Measurements from ENCODE around the gene CALD1. TPM values are rescaled to one million over a fixed set of nuclear protein-coding genes. Genes with fewer than 3 reads are reported as not detected.

Gene CALD1
- total and polyA plus RNA-seq, 4 donors, result 658 to 1,700 (median 1,168) TPM

DNA sequence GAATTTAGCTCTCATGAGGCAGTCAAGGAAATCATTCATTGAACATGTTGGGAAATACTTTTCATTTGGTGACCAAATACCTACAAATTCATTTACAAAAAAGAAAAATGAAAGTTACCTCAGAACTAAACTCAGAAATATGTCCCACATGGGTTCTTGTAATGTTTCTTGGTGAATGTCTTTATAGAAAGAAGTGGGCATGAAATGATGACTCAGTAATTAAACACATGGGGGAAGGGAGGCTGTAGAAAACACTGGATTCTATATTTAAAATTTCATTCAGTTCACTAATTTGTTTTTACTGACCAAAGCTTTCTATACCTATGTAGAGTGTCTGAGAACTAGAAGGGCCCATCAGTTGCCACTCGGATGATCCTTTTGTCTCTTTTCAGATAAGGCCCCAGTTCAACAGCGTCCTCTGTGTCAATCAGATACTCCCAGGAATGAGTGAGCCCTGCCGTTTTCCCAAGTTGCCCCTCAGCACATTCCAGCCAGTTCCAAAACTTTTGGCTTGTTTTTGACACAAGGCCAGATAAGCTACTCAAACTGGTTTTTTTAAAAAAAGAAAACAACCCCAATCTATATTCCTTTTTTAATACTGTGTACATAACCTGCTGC lies 157.6 kb downstream of the CALD1 start:
- WGBS, 2 donors, result 9 to 16% methylated on average over 3 of the region's 3 CpGs
- Histone ChIP-seq H3K9me3 (ENCODE audit: control insufficient read depth, low read length) (peaks cover 2% of the 10 kb centered on the region), H3K4me3 (ENCODE audit: low read length in 2 of 2) (no peak overlapping the region), H3K4me1 (ENCODE audit: control insufficient read depth in 1 of 2, insufficient read depth in 2 of 2, low read length in 2 of 2) (peaks cover 7 to 17% of the 10 kb centered on the region in 2 donors), H3K27me3 (ENCODE audit: control insufficient read depth in 1 of 2, insufficient read depth in 2 of 2, low read length in 1 of 2) (no peaks in the 10 kb centered on the region), H3K27ac (ENCODE audit: low read depth in 1 of 2, low read length in 2 of 2) (peak overlapping the region in 1 of 2 donors; percentile 75), H3K36me3 (ENCODE audit: control insufficient read depth in 1 of 2, insufficient read depth in 2 of 2, low read length in 1 of 2) (peaks cover 4 to 8% of the 10 kb centered on the region in 2 donors)
- ATAC-seq (ENCODE audit: low FRiP score) (no peak), DNase-seq (no peak)
- intact Hi-C loops (cut with DNase I), result loop anchor here in 1 of 2 donors (5.0 kb wide), 1 partner anchor 155 kb away; no protein-coding TSS in a partner anchor

DNA sequence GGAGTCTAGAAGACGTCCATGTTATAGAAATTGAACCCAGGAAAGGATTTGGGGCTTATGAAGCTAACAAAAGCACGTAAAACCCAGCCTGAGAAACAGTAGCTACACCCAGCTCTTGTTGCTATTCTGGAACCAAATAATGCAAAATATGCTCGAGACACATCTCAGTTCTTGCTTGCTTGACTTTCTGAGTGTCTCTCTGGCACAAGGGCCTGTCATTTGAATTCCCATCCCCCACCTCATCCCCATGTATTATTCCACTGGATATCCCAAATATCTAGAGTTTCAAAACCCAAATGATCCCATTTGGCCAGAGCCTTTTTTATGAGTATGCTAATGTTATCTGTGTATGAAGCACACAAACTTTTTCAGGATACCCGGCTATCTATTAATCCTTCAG lies 158.7 kb downstream of the CALD1 start:
- intact Hi-C loops (cut with DNase I), result loop anchor here in 1 of 2 donors (5.0 kb wide), 1 partner anchor 156 kb away; no protein-coding TSS in a partner anchor
- Histone ChIP-seq H3K9me3 (ENCODE audit: control insufficient read depth, low read length) (peaks cover 2% of the 10 kb centered on the region), H3K36me3 (ENCODE audit: control insufficient read depth in 1 of 2, insufficient read depth in 2 of 2, low read length in 1 of 2) (peaks cover 4 to 8% of the 10 kb centered on the region in 2 donors), H3K4me3 (ENCODE audit: low read length in 2 of 2) (no peak overlapping the region), H3K4me1 (ENCODE audit: control insufficient read depth in 1 of 2, insufficient read depth in 2 of 2, low read length in 2 of 2) (peaks cover 5 to 12% of the 10 kb centered on the region in 2 donors), H3K27ac (ENCODE audit: low read depth in 1 of 2, low read length in 2 of 2) (peak overlapping the region; percentile 67 to 69), H3K27me3 (ENCODE audit: control insufficient read depth in 1 of 2, insufficient read depth in 2 of 2, low read length in 1 of 2) (no peaks in the 10 kb centered on the region)
- ATAC-seq (ENCODE audit: low FRiP score) (no peak), DNase-seq (no peak)
- 35 to 47% methylated on average over 4 of the region's 4 CpGs for WGBS, 2 donors

DNA sequence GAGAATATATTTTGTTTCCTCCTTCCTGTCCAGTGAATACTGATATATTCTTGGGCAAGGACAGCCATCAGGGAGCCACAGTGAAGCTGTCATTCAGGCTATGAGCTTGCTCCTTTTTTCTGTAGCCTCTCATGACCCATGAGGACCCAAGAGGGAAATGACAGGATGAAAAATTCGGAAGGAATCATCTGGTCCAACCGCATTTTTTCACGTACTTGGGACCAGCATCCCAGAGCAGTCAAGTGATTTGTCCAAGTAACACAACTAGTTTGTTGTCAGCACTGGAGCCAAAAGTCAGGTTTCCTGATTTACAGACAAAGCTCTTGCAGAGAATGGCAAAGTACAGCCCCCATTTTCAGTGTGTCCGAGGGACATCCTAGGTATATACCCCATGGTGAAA lies 159.7 kb downstream of the CALD1 start:
- peaks cover 2 to 8% of the 10 kb centered on the region in 2 donors for H3K36me3 ChIP-seq (ENCODE audit: control insufficient read depth in 1 of 2, insufficient read depth in 2 of 2, low read length in 1 of 2)
- intact Hi-C loops (cut with DNase I), result loop anchor here in 1 of 2 donors (5.0 kb wide), 1 partner anchor 157 kb away; no protein-coding TSS in a partner anchor
- WGBS, 2 donors, result 28 to 39% methylated on average over 4 of the region's 4 CpGs
- peaks cover 3 to 9% of the 10 kb centered on the region in 2 donors for H3K4me1 ChIP-seq (ENCODE audit: control insufficient read depth in 1 of 2, insufficient read depth in 2 of 2, low read length in 2 of 2)
- no peak for ATAC-seq (ENCODE audit: low FRiP score)
- no peak for DNase-seq
- no peaks in the 10 kb centered on the region for H3K27me3 ChIP-seq (ENCODE audit: control insufficient read depth in 1 of 2, insufficient read depth in 2 of 2, low read length in 1 of 2)
- no peak overlapping the region for H3K4me3 ChIP-seq (ENCODE audit: low read length in 2 of 2)
- H3K9me3 ChIP-seq (ENCODE audit: control insufficient read depth, low read length), result peaks cover 2% of the 10 kb centered on the region
- peak overlapping the region; percentile 64 to 67 for H3K27ac ChIP-seq (ENCODE audit: low read depth in 1 of 2, low read length in 2 of 2)

DNA sequence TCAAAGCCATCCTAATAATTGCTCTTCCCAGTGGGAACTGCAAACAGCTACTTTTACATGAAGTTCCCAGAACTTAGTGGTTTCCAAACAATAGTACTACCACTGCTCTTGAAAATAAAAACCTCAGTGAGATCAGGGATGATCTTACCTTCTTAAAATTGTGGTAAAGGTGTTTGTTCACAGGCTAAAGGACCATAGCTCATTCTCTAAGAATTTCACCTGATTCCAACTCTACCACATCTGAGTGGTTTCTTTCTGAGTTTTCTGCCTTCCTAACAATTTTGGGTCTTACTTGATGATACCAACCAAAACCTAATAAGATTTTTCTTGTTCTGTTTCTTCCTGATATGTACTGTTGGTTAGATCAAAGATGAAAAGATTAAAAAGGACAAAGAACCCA lies 161.3 kb downstream of the CALD1 start:
- DNase-seq (no peak), ATAC-seq (ENCODE audit: low FRiP score) (no peak)
- Histone ChIP-seq H3K9me3 (ENCODE audit: control insufficient read depth, low read length) (no peaks in the 10 kb centered on the region), H3K27ac (ENCODE audit: low read depth in 1 of 2, low read length in 2 of 2) (peak overlapping the region in 1 of 2 donors; percentile 76), H3K36me3 (ENCODE audit: control insufficient read depth in 1 of 2, insufficient read depth in 2 of 2, low read length in 1 of 2) (peaks cover 2 to 3% of the 10 kb centered on the region in 2 donors), H3K4me3 (ENCODE audit: low read length in 2 of 2) (no peak overlapping the region), H3K4me1 (ENCODE audit: control insufficient read depth in 1 of 2, insufficient read depth in 2 of 2, low read length in 2 of 2) (peaks cover 3 to 9% of the 10 kb centered on the region in 2 donors), H3K27me3 (ENCODE audit: control insufficient read depth in 1 of 2, insufficient read depth in 2 of 2, low read length in 1 of 2) (no peaks in the 10 kb centered on the region)
- intact Hi-C loops (cut with DNase I), result no loop called here

DNA sequence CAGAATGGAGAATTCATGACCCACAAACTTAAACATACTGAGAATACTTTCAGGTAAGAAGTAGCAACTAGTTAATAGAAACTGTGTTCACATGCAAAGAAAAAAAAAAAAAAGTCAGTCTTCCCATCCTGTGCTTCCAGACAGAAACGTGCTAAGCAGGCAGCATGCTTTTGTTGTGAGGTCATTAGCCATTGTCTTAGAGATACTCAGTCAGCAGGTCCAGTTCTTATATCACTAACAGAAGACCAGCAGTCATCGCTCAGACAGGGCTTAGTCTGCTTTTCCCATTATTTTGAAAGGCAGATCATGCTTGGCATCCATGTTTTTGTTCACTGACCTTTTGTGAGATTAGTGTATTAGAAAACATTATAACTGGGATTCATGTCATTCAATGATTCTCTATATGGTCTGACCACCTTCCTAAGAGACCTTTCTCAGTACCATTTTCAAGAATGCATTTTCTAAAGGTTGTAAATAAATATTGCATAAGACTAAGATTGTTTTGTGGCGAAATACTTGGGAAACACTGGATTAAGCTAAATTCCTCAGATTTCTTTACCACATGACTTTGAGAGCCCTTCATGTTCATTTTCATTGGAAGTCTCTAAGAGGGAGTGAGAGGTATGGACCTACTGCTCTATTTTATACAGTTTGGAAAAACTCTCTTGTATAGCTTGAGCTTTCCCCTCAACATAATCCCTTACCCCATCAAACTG lies 161.9 kb downstream of the CALD1 start:
- H3K4me1 ChIP-seq (ENCODE audit: control insufficient read depth in 1 of 2, insufficient read depth in 2 of 2, low read length in 2 of 2), result peaks cover 3 to 6% of the 10 kb centered on the region in 2 donors
- WGBS, 2 donors, result 49 to 50% methylated on average over 3 of the region's 3 CpGs
- ATAC-seq (ENCODE audit: low FRiP score), result no peak
- no peak for DNase-seq
- no peaks in the 10 kb centered on the region for H3K27me3 ChIP-seq (ENCODE audit: control insufficient read depth in 1 of 2, insufficient read depth in 2 of 2, low read length in 1 of 2)
- no peaks in the 10 kb centered on the region for H3K9me3 ChIP-seq (ENCODE audit: control insufficient read depth, low read length)
- intact Hi-C loops (cut with DNase I), result no loop called here
- H3K36me3 ChIP-seq (ENCODE audit: control insufficient read depth in 1 of 2, insufficient read depth in 2 of 2, low read length in 1 of 2), result peaks cover 2 to 4% of the 10 kb centered on the region in 2 donors
- H3K27ac ChIP-seq (ENCODE audit: low read depth in 1 of 2, low read length in 2 of 2), result peak overlapping the region; percentile 76 to 79
- no peak overlapping the region for H3K4me3 ChIP-seq (ENCODE audit: low read length in 2 of 2)

DNA sequence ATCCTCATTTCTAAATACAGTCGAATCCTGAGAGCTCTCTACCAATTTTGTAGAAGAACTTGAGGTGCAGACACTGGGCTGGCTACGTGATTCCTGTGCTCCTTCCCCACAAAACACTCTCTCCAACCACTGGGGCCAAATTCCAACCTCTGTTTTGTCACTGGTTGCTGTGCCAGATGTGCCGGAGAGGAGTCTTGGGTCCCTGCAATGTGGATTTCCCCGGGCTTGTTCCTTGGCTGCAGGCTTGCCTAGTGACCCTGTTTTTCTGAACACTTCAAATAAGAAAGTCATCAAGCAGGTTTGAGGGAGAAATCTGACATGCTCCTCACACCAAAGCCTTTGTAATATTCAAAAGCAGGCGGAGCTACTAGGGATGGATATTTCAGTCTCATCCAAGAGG lies 162.5 kb downstream of the CALD1 start:
- WGBS, 2 donors, result 36 to 39% methylated on average over 5 of the region's 5 CpGs
- H3K36me3 ChIP-seq (ENCODE audit: control insufficient read depth in 1 of 2, insufficient read depth in 2 of 2, low read length in 1 of 2), result peaks cover 2 to 4% of the 10 kb centered on the region in 2 donors
- H3K27ac ChIP-seq (ENCODE audit: low read depth in 1 of 2, low read length in 2 of 2), result peak overlapping the region; percentile 63 to 79
- no peaks in the 10 kb centered on the region for H3K9me3 ChIP-seq (ENCODE audit: control insufficient read depth, low read length)
- peaks cover 3 to 6% of the 10 kb centered on the region in 2 donors for H3K4me1 ChIP-seq (ENCODE audit: control insufficient read depth in 1 of 2, insufficient read depth in 2 of 2, low read length in 2 of 2)
- H3K27me3 ChIP-seq (ENCODE audit: control insufficient read depth in 1 of 2, insufficient read depth in 2 of 2, low read length in 1 of 2), result no peaks in the 10 kb centered on the region
- DNase-seq (no peak), ATAC-seq (ENCODE audit: low FRiP score) (no peak)
- intact Hi-C loops (cut with DNase I), result no loop called here
- no peak overlapping the region for H3K4me3 ChIP-seq (ENCODE audit: low read length in 2 of 2)

DNA sequence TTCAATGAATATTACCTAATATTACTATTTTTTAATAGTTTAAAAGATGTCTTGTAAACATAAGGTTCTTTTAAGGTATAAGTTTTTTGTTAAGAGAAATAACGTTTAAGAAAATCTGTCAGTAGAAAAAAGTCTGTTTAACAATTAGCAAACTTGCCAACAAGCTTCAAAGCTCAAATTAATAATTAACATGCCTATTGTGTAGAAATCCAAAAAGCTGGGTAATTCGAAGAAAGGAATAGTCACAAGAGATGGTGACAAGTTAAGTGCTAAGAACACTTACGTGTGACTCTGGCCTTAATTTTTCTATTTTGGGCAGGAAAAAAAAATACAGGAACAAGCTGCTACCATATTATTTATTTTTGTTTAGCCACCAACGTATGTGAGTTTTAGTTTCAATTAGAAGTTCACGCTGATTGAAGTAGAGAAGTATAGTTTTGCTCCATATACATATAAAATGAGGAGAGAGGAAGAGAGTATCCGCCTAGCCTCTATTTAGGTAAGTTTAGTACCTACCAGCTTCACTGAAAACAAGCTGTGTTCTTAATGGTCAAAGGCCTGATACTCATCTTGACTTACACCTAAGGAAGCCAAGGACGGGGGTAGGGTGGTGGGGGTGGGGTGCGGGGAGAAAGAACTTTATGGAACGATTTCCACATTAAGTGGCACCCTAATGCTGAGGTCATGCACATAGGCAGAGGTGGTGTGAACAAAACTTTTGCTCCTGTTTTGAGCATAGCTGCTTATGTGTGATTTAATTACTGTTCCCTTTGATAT lies 163.4 kb downstream of the CALD1 start:
- H3K36me3 ChIP-seq (ENCODE audit: control insufficient read depth in 1 of 2, insufficient read depth in 2 of 2, low read length in 1 of 2), result peaks cover under 1 to 6% of the 10 kb centered on the region in 2 donors
- intact Hi-C loops (cut with DNase I), result no loop called here

DNA sequence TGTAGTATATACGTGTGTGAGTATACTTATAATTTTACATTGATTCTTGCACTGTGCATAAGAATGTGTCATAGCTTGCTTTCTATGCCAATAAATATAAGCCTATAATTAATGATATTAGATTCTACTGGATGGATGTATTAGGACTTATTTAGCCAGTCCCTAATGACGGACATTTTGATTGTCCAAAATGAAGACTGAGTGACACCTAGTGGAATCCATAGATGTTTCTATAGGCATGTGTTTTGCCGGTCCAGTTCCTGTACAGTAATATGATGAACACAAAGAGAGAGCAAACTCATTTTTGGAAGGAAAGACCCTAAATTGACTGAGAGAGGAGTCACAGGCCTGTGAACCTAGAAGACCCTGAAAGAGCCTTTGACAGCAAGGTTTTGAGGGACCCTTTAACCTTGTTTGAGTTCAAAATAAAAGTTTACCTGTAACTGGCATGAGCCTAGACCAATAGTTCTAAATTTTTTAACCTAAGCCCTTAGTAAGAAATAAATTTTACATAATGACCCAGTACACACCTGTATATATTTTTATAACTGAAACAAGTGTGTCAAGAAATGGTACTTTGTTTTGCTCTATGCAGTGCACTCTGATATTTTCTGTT lies 164.5 kb downstream of the CALD1 start:
- peaks cover 0 to 6% of the 10 kb centered on the region in 2 donors for H3K36me3 ChIP-seq (ENCODE audit: control insufficient read depth in 1 of 2, insufficient read depth in 2 of 2, low read length in 1 of 2)
- DNase-seq (no peak), ATAC-seq (ENCODE audit: low FRiP score) (no peak)
- 22 to 27% methylated on average over 3 of the region's 3 CpGs for WGBS, 2 donors
- no peaks in the 10 kb centered on the region for H3K27me3 ChIP-seq (ENCODE audit: control insufficient read depth in 1 of 2, insufficient read depth in 2 of 2, low read length in 1 of 2)
- H3K4me3 ChIP-seq (ENCODE audit: low read length in 2 of 2), result no peak overlapping the region
- H3K9me3 ChIP-seq (ENCODE audit: control insufficient read depth, low read length), result no peaks in the 10 kb centered on the region
- H3K27ac ChIP-seq (ENCODE audit: low read depth in 1 of 2, low read length in 2 of 2), result no peak overlapping the region
- intact Hi-C loops (cut with DNase I), result no loop called here
- H3K4me1 ChIP-seq (ENCODE audit: control insufficient read depth in 1 of 2, insufficient read depth in 2 of 2, low read length in 2 of 2), result peaks cover 0 to 2% of the 10 kb centered on the region in 2 donors

More for the DNA sequence above, 163.4 kb downstream of the CALD1 start:
- Histone ChIP-seq H3K27ac (ENCODE audit: low read depth in 1 of 2, low read length in 2 of 2) (no peak overlapping the region), H3K4me3 (ENCODE audit: low read length in 2 of 2) (no peak overlapping the region), H3K4me1 (ENCODE audit: control insufficient read depth in 1 of 2, insufficient read depth in 2 of 2, low read length in 2 of 2) (peaks cover 2 to 6% of the 10 kb centered on the region in 2 donors), H3K27me3 (ENCODE audit: control insufficient read depth in 1 of 2, insufficient read depth in 2 of 2, low read length in 1 of 2) (no peaks in the 10 kb centered on the region), H3K9me3 (ENCODE audit: control insufficient read depth, low read length) (no peaks in the 10 kb centered on the region)
- 40 to 46% methylated on average over 9 of the region's 9 CpGs for WGBS, 2 donors
- DNase-seq, result no peak
- ATAC-seq (ENCODE audit: low FRiP score), result no peak
